SK-N-SH treated with all-trans-retinoic acid at 6 μM for 48 hours (cell line): ENCODE results near the gene TBC1D4.

Experiments
- ARNTL ChIP-seq: fragments of 450-650 bp; formaldehyde crosslinking; IDR thresholded peaks from 2 replicates; pipeline ENCODE4 v1.5.0; 2020; ENCODE audit warnings: low read depth, mild to moderate bottlenecking, moderate library complexity, borderline replicate concordance
- ISL1 ChIP-seq: fragments of 250-450 bp; sonication (Bioruptor Pico); IDR thresholded peaks from 2 replicates; pipeline ENCODE4 v2.1.2; 2022; ENCODE audit warnings: mild to moderate bottlenecking, moderate library complexity
- OSR1 ChIP-seq: fragments of 250-450 bp; sonication (Bioruptor Pico); IDR thresholded peaks from 2 replicates; pipeline ENCODE4 v1.8.0; 2022; ENCODE audit warnings: moderate library complexity, mild to moderate bottlenecking, inconsistent platforms
- RARB ChIP-seq: fragments of 250-450 bp; sonication (Bioruptor Pico); IDR thresholded peaks from 2 replicates; pipeline ENCODE4 v1.8.0; 2021; ENCODE audit warnings: mild to moderate bottlenecking, moderate library complexity
- ZFP3 ChIP-seq: fragments of 250-450 bp; sonication (Bioruptor Pico); IDR thresholded peaks from 2 replicates; pipeline ENCODE4 v1.5.0; 2020; ENCODE audit warnings: mild to moderate bottlenecking, moderate library complexity
- ZFP30 ChIP-seq: fragments of 450-650 bp; formaldehyde crosslinking; IDR thresholded peaks from 2 replicates; pipeline ENCODE4 v1.5.0; 2022; ENCODE audit warnings: mild to moderate bottlenecking, moderate library complexity
- ZNF565 ChIP-seq: fragments of 450-650 bp; formaldehyde crosslinking; conservative IDR thresholded peaks from 2 replicates; pipeline ENCODE4 v1.5.0; 2020; ENCODE audit warnings: low read depth, mild to moderate bottlenecking, moderate library complexity
- ZNF8 ChIP-seq: fragments of 450-650 bp; formaldehyde crosslinking; IDR thresholded peaks from 2 replicates; pipeline ENCODE4 v1.5.0; 2020; ENCODE audit warnings: mild to moderate bottlenecking, moderate library complexity
- TF ChIP-seq, protein P1 (sequence below): fragments of 250-450 bp; sonication (Bioruptor Pico); IDR thresholded peaks from 2 replicates; pipeline ENCODE4 v1.8.0; 2021; ENCODE audit warnings: low read depth, mild to moderate bottlenecking, moderate library complexity, borderline replicate concordance

DNA sequence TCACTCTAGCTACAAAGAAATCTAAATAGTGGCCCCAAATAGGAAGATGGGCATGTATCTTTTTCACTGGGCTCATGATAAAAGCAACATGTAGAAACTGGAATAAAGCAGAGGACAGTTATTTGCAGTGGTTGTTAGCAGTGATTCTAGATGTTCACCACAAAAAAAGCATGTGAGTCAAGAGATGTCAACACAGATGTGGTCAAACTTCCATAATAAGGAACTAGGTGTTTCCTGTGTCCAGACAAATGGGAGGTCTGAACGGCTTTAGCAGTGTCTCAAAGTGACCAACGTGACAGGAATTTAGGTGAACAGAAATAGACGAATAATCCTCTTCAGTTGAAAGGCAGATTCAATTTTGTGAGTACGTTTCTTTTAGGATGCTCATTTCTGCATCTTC, 162.7 kb downstream of the TBC1D4 start:
- TF ChIP-seq, protein P1, sequence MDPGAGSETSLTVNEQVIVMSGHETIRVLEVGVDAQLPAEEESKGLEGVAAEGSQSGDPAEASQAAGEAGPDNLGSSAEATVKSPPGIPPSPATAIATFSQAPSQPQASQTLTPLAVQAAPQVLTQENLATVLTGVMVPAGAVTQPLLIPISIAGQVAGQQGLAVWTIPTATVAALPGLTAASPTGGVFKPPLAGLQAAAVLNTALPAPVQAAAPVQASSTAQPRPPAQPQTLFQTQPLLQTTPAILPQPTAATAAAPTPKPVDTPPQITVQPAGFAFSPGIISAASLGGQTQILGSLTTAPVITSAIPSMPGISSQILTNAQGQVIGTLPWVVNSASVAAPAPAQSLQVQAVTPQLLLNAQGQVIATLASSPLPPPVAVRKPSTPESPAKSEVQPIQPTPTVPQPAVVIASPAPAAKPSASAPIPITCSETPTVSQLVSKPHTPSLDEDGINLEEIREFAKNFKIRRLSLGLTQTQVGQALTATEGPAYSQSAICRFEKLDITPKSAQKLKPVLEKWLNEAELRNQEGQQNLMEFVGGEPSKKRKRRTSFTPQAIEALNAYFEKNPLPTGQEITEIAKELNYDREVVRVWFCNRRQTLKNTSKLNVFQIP (CRISPR knock-in tag) = no peak
- TF ChIP-seq OSR1 (no peak), RARB (no peak), ISL1 (no peak), ZFP30 (CRISPR knock-in tag) (no peak), ZFP3 (no peak), ARNTL (no peak), ZNF8 (no peak), ZNF565 (CRISPR knock-in tag) (no peak)
